Left colon (tissue), 2 donors: ENCODE results near the gene GNMT. TPM values are rescaled to one million over a fixed set of nuclear protein-coding genes. Genes with fewer than 3 reads are reported as not detected.
A peak's percentile ranks its signal among the peaks of the same experiment; 100 is the strongest.
"Not testable (repeated sequence)": the region's sequence is repeated elsewhere in the genome, so short reads cannot be mapped to it uniquely, and the experiment has no call there.

Source experiments
- ATAC-seq: fragments of 200-7000 bp; cut with Tn5 transposase; one replicate; pipeline ENCODE4 v1.9.1; 2020; ENCODE audit warnings: mild to moderate bottlenecking, moderate library complexity
- DNase-seq, 2 donors: peaks; one replicate each; pipeline ENCODE4 v3.0.0-alpha.2; 2020
- intact Hi-C, 2 donors: fragments of 100-400 bp; cut with DNase I in 1 of 2; cut with micrococcal nuclease in 1 of 2; formaldehyde crosslinking; loops; one replicate each; pipeline versions ENCODE4 v1.11.2 to v1.14.0; 2022; cut with DNase I, micrococcal nuclease
- total RNA-seq, 2 donors: library from RNA; stranded (reverse); fragmentation: NEBNext Ultra II Directional; extraction: Animal tissue kit (Norgen Biotek cat#: 25700); gene quantifications; one replicate each; pipeline ENCODE4 v1.2.1, GENCODE V29; 2021
- donor health status: DM: no; HTN: no; CAD: no.
- donor health status: DM: yes; HTN: yes; CAD: no.

Gene GNMT
- total RNA-seq, 2 donors from 2014 or later, result 0.37 TPM; not detected in 1

DNA sequence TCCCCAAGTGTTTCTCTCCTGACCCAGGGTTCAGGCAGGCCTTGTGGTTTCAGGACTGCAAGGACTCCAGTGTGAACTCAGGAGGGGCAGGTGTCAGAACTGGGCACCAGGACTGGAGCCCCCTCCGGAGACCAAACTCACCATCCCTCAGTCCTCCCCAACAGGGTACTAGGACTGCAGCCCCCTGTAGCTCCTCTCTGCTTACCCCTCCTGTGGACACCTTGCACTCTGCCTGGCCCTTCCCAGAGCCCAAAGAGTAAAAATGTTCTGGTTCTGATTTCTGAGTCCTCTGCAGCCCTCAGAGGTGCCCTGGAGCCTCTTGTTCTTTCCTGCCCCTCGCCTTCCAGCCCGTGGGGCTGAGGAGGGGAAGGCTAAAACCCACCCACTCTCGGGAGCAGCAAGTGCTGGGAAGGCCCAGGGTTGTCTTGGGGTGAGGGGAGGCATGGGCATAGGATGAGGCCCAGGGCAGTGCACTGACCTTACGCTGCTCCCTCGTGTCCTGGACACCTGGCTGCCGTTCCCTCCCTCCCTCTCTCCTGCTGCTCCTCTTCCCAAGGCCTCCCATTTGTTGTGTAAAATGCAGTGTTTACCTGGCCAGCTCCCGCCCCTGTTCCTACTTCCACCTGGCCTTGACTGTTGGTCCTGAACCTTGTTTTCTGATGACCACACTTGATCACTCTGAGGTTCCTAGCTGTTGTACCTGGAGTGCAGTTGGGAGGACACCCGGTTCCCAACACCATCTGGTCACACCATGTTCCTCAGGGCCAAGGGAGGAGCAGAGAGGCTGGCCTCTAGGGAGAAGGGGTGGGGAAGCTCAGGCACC lies 21.4 kb upstream of the GNMT start:
- DNase-seq (no peak), ATAC-seq (peak; percentile 38)
- intact Hi-C loops, result no loop called here

GRCh38 chr6:42939810-42940167 lies 20.8 kb upstream of the GNMT start:
- ATAC-seq (no peak), DNase-seq (no peak)
- intact Hi-C loops, result no loop called here

GRCh38 chr6:42940493-42941045 lies 20.0 kb upstream of the GNMT start:
- intact Hi-C loops, result no loop called here
- DNase-seq (no peak), ATAC-seq (no peak)

- ATAC-seq, intact Hi-C loops, DNase-seq: not testable (repeated sequence)
Observed at GRCh38 chr6:42941356-42941755, 19.2 kb upstream of the GNMT start.

DNA sequence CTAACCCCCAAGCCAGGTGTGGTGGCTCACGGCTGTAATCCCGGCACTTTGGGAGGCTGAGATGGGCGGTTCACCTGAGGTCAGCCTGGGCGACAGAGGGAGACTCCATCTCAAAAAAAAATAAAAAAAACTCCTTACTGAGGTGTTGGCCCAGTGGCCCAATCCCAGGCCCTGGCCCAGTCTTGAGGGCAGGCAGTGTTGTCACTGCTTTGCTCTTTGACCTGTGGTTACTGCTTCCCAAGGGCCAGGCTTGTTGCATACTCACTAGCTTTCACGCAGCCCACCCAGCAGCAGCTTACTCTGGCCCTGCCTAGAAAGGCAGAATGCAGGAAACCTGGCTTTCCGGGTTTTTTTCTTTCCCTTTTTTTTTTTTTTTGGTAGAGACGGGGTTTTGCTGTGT lies 18.1 kb upstream of the GNMT start:
- DNase-seq (no peak), ATAC-seq (no peak)
- intact Hi-C loops, result no loop called here

DNA sequence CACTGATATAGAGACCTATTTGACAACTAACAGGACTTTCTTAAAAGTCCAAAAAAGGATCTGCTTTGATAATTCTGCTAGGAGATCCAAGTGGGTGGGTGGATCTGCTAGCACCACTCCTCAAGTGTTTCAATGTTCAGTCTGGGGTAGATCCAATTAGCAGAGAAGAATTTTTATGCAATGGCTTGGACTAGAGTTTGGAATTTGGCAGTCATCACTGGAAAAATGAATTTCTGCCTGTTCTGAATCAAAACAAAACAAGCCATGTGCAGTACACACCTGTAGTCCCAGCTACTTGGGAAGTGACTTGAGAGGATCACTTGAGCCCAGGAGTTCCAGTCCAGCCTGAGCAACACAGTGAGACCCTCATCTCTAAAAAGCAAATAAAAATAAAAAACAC lies 12.6 kb upstream of the GNMT start:
- ATAC-seq (no peak), DNase-seq (no peak)
- intact Hi-C loops, result no loop called here

- ATAC-seq, result no peak
- intact Hi-C loops, result no loop called here
- no peak for DNase-seq
Observed at GRCh38 chr6:42952389-42952788, 8.2 kb upstream of the GNMT start.

DNA sequence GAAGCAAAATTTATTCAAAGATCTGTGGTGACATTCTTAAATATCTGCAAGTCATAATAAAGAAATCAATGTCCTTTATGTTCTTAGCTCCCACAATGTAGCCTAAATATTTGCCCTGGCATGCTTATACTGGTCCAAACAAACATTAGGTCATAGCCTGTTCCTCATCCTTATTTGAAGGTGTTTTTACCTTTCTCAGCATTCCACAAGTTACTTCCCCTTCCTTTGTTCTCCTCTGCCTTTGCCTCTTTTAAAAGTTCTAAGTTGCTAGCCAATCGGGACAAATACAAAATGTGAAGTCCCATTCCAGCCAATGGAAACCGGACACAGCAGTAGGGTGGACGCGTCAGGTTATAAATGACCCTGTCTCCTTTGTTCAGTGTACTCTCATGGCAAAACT lies 6.1 kb upstream of the GNMT start:
- intact Hi-C loops, DNase-seq, ATAC-seq: not testable (repeated sequence)

GRCh38 chr6:42958125-42958524 lies 2.4 kb upstream of the GNMT start:
- ATAC-seq, result no peak
- DNase-seq, result no peak
- intact Hi-C loops, result no loop called here

DNA sequence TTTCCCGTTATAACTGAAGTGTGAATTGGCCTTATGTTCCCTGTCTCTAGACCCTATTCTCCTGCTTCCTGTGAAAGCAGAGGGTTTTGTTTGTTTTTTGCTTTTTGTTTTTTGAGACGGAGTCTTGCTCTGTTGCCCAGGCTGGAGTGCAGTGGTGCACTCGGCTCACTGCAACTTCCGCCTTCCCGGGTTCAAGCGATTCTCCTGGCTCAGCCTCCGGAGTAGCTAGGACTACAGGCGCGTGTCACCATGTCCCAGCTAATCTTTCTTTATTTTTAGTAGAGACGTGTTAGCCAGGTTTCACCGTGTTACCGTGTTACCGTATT lies 674 bp upstream of the GNMT start:
- DNase-seq, result no peak
- peak; percentile 22 for ATAC-seq
- intact Hi-C loops, result no loop called here

DNA sequence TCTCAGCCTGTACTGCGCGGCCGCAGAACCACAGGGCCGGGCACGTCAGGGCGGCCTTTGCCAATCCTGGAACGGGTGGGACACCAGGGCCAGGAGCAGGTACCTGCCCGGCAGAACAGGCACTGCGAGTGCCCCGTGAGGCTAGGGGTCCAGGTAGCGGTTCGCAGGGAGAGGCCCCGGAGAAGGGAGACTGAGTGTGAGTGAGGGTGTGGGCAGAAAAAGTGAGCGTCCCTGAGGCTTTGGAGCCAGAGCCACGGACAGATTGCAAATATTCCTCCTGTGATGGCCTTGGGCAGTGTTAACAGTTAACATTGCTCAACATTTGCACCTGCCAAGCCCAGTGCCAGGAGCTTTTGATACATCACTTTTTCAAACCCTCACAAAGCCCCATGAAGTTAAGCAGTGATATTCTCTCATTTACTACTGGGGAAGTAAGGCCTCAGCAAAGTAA lies 491 bp downstream of the GNMT start:
- peak; percentile 2 for ATAC-seq
- intact Hi-C loops, result no loop called here
- DNase-seq, result no peak

GRCh38 chr6:42962096-42962495 lies 1.5 kb downstream of the GNMT start:
- DNase-seq (no peak), ATAC-seq (no peak)
- intact Hi-C loops, result no loop called here

DNA sequence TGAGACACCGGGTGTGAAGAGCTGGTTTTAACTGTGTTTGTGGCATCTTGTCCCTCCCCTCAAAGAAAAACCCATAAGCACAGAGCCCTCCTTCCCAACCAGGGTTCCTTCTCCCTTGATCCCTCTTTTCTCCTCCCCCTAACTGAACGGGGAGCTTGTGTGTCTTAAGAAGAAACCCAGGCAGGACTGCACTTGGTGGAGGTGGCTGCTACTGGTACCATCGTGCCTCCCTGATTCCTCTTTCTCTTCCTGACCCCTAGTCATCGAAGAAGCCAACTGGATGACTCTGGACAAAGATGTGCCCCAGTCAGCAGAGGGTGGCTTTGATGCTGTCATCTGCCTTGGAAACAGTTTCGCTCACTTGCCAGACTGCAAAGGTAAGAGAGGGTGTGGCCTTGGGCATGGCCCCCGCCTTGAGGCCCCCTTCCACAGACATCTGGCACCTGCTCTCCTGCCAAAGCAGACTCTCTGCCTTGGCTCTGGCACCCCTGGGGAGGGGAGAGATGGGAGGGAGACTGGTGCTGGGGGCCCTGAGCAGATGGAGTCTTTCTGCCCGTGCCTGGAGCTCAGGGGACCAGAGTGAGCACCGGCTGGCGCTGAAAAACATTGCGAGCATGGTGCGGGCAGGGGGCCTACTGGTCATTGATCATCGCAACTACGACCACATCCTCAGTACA lies 2.1 kb downstream of the GNMT start:
- intact Hi-C loops, result no loop called here
- DNase-seq (no peak), ATAC-seq (no peak)

GRCh38 chr6:42963179-42963854 lies 2.8 kb downstream of the GNMT start:
- intact Hi-C loops, result no loop called here
- ATAC-seq (no peak), DNase-seq (no peak)

GRCh38 chr6:42963855-42964605 lies 3.5 kb downstream of the GNMT start:
- intact Hi-C loops, result no loop called here
- peak; percentile 29 for ATAC-seq
- peak in 1 of 2 donors; percentile 38 for DNase-seq

DNA sequence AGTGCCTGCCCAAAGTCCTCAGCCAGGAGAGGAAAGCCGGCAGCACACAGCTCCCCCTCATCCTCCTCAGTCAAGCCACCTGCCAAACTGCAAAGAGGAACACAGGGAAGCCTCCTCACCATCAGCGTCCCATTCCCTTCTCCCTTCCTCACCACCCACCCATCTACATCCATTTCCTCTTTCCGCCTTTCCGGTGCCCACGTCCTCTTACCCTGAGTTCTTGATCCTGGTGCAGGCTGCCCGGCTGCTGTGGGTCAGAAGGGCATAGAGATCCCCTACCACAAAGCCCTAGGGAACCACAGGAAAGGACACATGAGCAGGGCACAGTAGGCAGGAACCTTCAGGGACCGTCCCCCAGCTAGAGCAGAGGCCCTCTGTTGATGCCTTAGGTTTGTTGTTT lies 6.0 kb downstream of the GNMT start:
- intact Hi-C loops, result no loop called here
- no peak for ATAC-seq
- no peak for DNase-seq

DNA sequence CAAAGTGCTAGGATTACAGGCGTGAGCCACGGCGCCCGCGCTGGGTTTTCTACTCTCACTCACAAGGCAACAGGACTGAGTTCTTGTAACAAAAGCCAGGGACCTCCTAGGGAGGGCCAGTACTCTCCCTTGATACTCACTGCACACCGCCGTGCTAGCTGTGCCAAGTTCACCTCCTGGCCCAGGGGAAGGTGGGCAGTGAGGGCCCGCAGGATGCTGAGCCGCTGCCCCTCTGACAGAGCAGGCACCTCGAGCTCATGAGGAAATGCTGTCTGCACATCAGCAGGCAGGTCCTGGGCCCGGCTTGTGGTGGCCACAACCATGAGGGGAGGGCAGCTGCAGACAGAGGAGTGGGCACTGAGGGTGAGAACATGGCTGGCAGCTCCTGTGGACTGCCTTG lies 6.7 kb downstream of the GNMT start:
- DNase-seq, result no peak
- intact Hi-C loops, result no loop called here
- ATAC-seq, result no peak

DNA sequence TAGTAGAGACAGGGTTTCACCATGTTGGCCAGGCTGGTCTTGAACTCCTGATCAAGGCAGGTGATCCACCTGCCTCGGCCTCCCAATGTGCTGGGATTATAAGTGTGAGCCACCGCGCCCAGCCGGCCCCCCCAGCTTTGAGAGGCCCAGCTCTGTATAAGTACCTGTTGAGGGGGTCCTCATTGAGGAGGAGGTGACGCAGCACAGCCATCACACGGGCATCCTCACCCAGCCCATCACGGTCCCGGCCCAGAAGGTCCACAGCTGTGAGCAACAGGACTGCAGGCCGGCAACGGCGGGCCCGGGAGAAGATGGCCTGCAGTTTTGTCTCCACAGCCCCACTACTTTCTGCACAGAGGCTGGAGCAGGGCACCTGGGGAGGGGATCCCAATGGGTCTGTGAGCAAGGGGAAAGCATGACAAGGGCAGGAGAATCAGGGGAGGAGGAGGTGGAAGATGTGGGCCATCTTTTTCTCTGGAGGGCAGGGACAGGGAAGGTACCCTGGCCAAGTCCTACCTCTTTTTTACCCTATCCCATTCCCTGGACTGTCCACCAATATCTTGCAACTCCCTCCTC lies 7.7 kb downstream of the GNMT start:
- ATAC-seq, result no peak
- intact Hi-C loops, result no loop called here
- no peak for DNase-seq

GRCh38 chr6:42968783-42969182 lies 8.2 kb downstream of the GNMT start:
- ATAC-seq (no peak), DNase-seq (no peak)
- intact Hi-C loops, result no loop called here
